ENCODE measurements around the gene NOC2L.
"Not testable (repeated sequence)": the region's sequence is repeated elsewhere in the genome, so short reads cannot be mapped to it uniquely, and the experiment has no call there.

NOC2L gene

GRCh38 chr1:952201-952600 lies 6.9 kb downstream of the NOC2L start:
- Mint-ChIP-seq H3K27me3 (ENCODE audit: low read depth) (no peaks in the 10 kb centered on the region), H3K9me3 (no peaks in the 10 kb centered on the region), H3K4me3 (no peak overlapping the region), H3K4me1 (ENCODE audit: low read depth) (no peaks in the 10 kb centered on the region), H3K27ac (no peak overlapping the region), H3K36me3 (ENCODE audit: low read depth) (peaks cover 44% of the 10 kb centered on the region)
- DNase-seq (ENCODE audit: low spot score): no peak

- Mint-ChIP-seq H3K27me3 (ENCODE audit: low read depth) (no peaks in the 10 kb centered on the region), H3K36me3 (ENCODE audit: low read depth) (peaks cover 44% of the 10 kb centered on the region), H3K9me3 (no peaks in the 10 kb centered on the region), H3K27ac (no peak overlapping the region), H3K4me3 (no peak overlapping the region), H3K4me1 (ENCODE audit: low read depth) (no peaks in the 10 kb centered on the region)
- DNase-seq (ENCODE audit: low spot score): no peak
Measured at GRCh38 chr1:951364-951763, 7.7 kb downstream of the NOC2L start.

- Mint-ChIP-seq H3K36me3 (ENCODE audit: low read depth) (peaks cover 45% of the 10 kb centered on the region), H3K4me3 (no peak overlapping the region), H3K27me3 (ENCODE audit: low read depth) (no peaks in the 10 kb centered on the region), H3K27ac (no peak overlapping the region), H3K9me3 (no peaks in the 10 kb centered on the region), H3K4me1 (ENCODE audit: low read depth) (no peaks in the 10 kb centered on the region)
- DNase-seq (ENCODE audit: low spot score): no peak
Measured at GRCh38 chr1:950881-951280, 8.2 kb downstream of the NOC2L start.

- Mint-ChIP-seq H3K27me3 (ENCODE audit: low read depth) (no peaks in the 10 kb centered on the region), H3K27ac (no peak overlapping the region), H3K9me3 (no peaks in the 10 kb centered on the region), H3K4me3 (no peak overlapping the region), H3K4me1 (ENCODE audit: low read depth) (no peaks in the 10 kb centered on the region), H3K36me3 (ENCODE audit: low read depth) (peaks cover 49% of the 10 kb centered on the region)
- no peak for DNase-seq (ENCODE audit: low spot score)
Measured at GRCh38 chr1:950268-950667, 8.8 kb downstream of the NOC2L start.

GRCh38 chr1:947958-948357 lies 11.1 kb downstream of the NOC2L start:
- no peak for DNase-seq (ENCODE audit: low spot score)
- Mint-ChIP-seq H3K27me3 (ENCODE audit: low read depth) (peaks cover 4% of the 10 kb centered on the region), H3K27ac (no peak overlapping the region), H3K4me3 (no peak overlapping the region), H3K36me3 (ENCODE audit: low read depth) (peaks cover 45% of the 10 kb centered on the region), H3K4me1 (ENCODE audit: low read depth) (no peaks in the 10 kb centered on the region), H3K9me3 (no peaks in the 10 kb centered on the region)

GRCh38 chr1:946811-947210 lies 12.2 kb downstream of the NOC2L start:
- H3K4me3 Mint-ChIP-seq; DNase-seq (ENCODE audit: low spot score); H3K27ac Mint-ChIP-seq; H3K27me3 Mint-ChIP-seq (ENCODE audit: low read depth); H3K4me1 Mint-ChIP-seq (ENCODE audit: low read depth); H3K9me3 Mint-ChIP-seq: not testable (repeated sequence)
- peaks cover 43% of the 10 kb centered on the region for H3K36me3 Mint-ChIP-seq (ENCODE audit: low read depth)

GRCh38 chr1:945688-946556 lies 13.1 kb downstream of the NOC2L start:
- H3K36me3 Mint-ChIP-seq (ENCODE audit: low read depth): peaks cover 36% of the 10 kb centered on the region
- no peak for DNase-seq (ENCODE audit: low spot score)
- peaks cover 9% of the 10 kb centered on the region for H3K27me3 Mint-ChIP-seq (ENCODE audit: low read depth)
- no peaks in the 10 kb centered on the region for H3K9me3 Mint-ChIP-seq
- no peak overlapping the region for H3K27ac Mint-ChIP-seq
- no peak overlapping the region for H3K4me3 Mint-ChIP-seq
- peaks cover 3% of the 10 kb centered on the region for H3K4me1 Mint-ChIP-seq (ENCODE audit: low read depth)

- Mint-ChIP-seq H3K9me3 (no peaks in the 10 kb centered on the region), H3K36me3 (ENCODE audit: low read depth) (peaks cover 25% of the 10 kb centered on the region), H3K27me3 (ENCODE audit: low read depth) (peaks cover 13% of the 10 kb centered on the region), H3K4me3 (no peak overlapping the region), H3K4me1 (ENCODE audit: low read depth) (peaks cover 3% of the 10 kb centered on the region), H3K27ac (no peak overlapping the region)
- DNase-seq (ENCODE audit: low spot score): no peak
Measured at GRCh38 chr1:944341-945325, 14.4 kb downstream of the NOC2L start.

GRCh38 chr1:943545-944340 lies 15.3 kb downstream of the NOC2L start:
- no peak overlapping the region for H3K4me3 Mint-ChIP-seq
- H3K36me3 Mint-ChIP-seq (ENCODE audit: low read depth): peaks cover 20% of the 10 kb centered on the region
- no peak for DNase-seq (ENCODE audit: low spot score)
- H3K9me3 Mint-ChIP-seq: no peaks in the 10 kb centered on the region
- H3K4me1 Mint-ChIP-seq (ENCODE audit: low read depth): peaks cover 3% of the 10 kb centered on the region
- peaks cover 17% of the 10 kb centered on the region for H3K27me3 Mint-ChIP-seq (ENCODE audit: low read depth)
- H3K27ac Mint-ChIP-seq: no peak overlapping the region

GRCh38 chr1:942864-943533 lies 16.1 kb downstream of the NOC2L start:
- Mint-ChIP-seq H3K4me1 (ENCODE audit: low read depth) (peaks cover 3% of the 10 kb centered on the region), H3K27me3 (ENCODE audit: low read depth) (peaks cover 23% of the 10 kb centered on the region), H3K27ac (no peak overlapping the region), H3K9me3 (no peaks in the 10 kb centered on the region), H3K36me3 (ENCODE audit: low read depth) (peaks cover 20% of the 10 kb centered on the region), H3K4me3 (no peak overlapping the region)
- DNase-seq (ENCODE audit: low spot score): no peak

GRCh38 chr1:942411-942821 lies 16.6 kb downstream of the NOC2L start:
- Mint-ChIP-seq H3K27ac (no peak overlapping the region), H3K36me3 (ENCODE audit: low read depth) (peaks cover 19% of the 10 kb centered on the region), H3K4me3 (no peak overlapping the region), H3K4me1 (ENCODE audit: low read depth) (peaks cover 3% of the 10 kb centered on the region), H3K9me3 (no peaks in the 10 kb centered on the region), H3K27me3 (ENCODE audit: low read depth) (peaks cover 28% of the 10 kb centered on the region)
- DNase-seq (ENCODE audit: low spot score): no peak

- Mint-ChIP-seq H3K4me1 (ENCODE audit: low read depth) (peaks cover 3% of the 10 kb centered on the region), H3K36me3 (ENCODE audit: low read depth) (peaks cover 14% of the 10 kb centered on the region), H3K27me3 (ENCODE audit: low read depth) (peaks cover 28% of the 10 kb centered on the region), H3K4me3 (no peak overlapping the region), H3K9me3 (no peaks in the 10 kb centered on the region), H3K27ac (no peak overlapping the region)
- DNase-seq (ENCODE audit: low spot score): no peak
Measured at GRCh38 chr1:941588-942383, 17.3 kb downstream of the NOC2L start.

Data from T-helper 2 cell treated with Interferon-gamma antibody and Interleukin-4, amounts not matched to agents 5 μg/mL and 100 μg/mL, for 36 hours (primary cell).